ENCODE data around the gene PRKCH.
"Not testable (repeated sequence)": the region's sequence is repeated elsewhere in the genome, so short reads cannot be mapped to it uniquely, and the experiment has no call there.

Gene PRKCH

DNA sequence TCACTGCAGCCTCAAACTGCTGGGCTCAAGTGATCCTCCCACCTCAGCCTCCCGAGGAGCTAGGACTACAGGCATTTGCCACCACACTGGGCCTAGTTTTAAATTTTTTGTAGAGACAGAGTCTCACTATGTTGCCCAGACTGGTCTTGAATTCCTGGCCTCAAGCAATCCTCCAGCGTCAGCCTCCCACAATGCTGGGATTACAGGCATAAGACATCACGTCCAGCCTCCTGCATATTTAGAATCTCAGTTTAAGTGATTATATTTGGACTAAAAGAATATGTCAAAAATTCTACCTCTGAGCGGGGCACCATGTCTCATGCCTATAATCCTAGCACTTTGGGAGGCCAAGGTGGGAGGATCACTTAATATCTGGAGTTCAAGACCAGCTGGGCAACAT, 12.7 kb upstream of the PRKCH start:
- not testable (repeated sequence) for DNase-seq (ENCODE audit: low spot score)

DNA sequence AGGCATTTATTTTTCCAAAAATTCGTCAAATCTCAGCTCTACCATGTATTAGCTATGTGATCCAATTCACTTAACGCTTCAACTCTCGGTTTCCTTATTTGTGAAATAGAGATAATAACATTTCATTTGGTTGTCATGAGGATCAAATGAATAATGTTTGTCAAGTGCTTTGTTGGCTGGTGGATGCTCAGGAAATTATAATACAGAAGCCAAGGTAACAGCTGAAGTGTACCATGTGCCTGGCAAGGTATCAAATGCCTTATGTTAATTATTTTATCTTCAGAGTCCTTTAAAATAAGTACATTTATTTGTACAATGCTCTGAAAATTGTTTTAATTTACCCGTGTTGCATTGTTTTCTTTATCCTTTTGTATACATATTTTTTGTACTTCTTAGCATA, 6.1 kb upstream of the PRKCH start:
- DNase-seq (ENCODE audit: low spot score): no peak

DNA sequence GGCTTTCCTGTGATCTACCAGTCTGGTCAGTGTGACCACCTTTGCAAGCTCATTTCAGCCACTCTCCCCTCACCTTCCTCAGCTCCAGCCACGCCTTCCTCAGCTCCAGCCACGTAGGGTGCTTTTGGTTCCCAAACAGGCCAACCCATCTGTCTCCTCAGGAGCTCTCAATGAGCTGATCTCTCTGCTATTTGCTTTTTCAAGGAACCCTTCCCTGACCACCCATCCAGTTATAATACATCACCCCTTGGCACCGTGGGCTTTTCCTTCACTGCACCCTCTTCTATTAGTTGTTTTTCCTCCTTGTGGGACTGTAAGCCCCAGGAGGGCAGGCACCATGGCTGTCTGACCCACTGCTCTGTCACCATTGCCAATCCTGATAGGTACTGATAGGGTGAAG, 2.3 kb upstream of the PRKCH start:
- no peak for DNase-seq (ENCODE audit: low spot score)

DNA sequence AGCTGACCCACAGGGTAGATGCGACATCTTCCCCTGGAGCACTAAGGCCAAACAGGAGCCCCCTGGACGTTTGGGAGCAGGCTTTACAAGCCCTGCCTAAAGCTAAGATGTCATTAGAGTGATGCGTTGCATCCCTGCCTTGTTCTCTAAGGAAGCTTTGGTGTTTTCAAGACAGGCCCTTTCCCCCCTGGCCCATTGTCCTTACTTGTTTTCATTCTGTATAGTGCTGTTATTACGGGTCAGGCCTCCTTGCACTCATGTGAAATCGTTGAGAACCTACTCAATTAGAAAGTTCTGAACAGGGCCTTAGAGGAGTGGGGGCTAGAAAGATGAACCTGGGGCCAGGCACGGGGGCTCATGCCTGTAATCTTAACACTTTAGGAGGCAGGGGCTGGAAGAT, 1.7 kb upstream of the PRKCH start:
- no peak for DNase-seq (ENCODE audit: low spot score)

DNA sequence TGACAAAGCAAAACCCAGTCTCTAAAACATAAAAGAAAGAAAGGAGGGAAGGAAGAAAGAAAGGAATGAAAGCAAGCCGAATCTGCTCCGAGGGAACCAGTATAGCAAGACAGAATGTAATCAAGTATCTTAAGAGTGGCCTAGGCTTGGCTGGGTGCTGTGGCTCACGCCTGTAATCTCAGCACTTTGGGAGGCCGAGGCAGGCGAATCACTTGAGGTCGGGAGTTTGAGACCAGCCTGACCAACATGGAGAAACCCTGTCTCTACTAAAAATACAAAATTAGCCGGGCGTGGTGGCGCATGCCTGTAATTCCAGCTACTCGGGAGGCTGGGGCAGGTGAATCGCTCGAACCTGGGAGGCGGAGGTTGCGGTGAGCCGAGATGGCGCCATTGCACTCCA, 1.2 kb upstream of the PRKCH start:
- DNase-seq (ENCODE audit: low spot score): not testable (repeated sequence)

DNA sequence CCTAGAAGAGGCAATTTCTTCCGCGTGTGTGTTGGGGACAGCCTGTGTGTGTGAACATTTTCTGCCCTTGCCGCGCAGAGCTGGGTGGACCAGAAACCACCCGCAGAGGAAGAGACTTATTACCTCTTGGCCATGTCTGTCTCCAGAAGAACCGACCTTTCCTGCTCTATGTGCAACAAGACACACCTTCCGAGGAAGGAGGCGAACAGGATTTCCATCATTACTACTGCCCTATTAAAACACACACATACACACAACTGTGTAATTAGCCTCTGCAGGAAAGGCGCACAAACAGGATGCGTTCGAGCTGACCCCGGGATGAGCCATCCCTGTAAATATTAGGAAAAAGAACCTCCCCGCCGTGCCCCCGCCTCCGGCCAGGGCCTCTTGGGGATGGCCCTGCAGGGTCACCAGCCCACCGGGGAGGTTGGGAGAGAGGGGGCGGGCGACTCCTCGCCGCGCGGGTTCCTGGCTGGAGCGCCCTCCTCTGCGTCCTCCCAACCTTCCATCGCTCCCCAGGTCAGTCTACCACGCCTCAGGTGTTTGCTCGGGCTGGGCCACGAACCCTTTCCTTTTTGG, 484 bp upstream of the PRKCH start:
- DNase-seq (ENCODE audit: low spot score): no peak

DNA sequence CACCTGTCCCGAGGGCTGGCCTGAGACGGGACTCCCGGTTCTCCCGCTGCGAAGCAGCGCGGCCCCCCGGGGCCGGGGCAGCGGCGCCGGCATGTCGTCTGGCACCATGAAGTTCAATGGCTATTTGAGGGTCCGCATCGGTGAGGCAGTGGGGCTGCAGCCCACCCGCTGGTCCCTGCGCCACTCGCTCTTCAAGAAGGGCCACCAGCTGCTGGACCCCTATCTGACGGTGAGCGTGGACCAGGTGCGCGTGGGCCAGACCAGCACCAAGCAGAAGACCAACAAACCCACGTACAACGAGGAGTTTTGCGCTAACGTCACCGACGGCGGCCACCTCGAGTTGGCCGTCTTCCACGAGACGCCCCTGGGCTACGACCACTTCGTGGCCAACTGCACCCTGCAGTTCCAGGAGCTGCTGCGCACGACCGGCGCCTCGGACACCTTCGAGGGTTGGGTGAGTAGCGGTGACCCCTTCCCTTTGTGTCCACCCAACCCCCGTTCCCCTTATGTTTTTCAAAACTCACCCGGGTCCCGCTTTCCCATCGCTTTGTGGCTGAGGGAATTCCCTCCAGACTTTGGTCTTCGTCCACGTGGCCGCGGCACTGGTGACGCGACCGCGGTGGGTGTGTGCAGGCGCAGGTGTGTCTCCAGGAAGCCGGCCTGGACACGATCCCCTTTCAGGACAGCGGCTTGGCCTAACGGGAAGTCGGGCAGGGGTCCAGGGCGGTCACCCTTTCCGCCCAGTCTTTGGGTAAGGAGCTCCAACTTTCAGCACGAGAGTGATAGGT, 826 bp downstream of the PRKCH start:
- no peak for DNase-seq (ENCODE audit: low spot score)

DNA sequence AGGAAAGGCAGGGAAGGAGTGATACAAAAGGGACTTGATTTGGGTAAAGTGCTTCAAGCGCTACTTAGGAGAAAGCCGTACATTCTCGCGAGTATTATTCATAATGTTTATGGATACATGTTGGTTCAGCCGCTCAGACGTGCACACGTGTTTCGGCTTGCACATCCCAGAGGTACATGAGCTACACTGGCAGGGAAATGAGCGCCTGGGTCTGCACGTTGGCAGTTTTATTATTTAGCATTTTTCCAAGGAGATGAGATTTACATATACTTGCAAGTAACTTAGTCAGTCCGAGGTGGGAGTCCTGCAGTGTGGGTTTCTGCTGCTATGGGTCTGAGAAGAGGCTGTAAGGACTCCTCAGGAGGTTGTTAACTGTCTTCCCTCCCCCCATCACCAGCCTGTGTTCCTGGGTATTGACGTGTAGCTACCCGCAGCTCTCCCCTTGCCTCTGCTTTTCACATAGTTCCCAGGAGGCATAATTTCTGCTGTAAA, 1.5 kb downstream of the PRKCH start:
- no peak for DNase-seq (ENCODE audit: low spot score)

DNA sequence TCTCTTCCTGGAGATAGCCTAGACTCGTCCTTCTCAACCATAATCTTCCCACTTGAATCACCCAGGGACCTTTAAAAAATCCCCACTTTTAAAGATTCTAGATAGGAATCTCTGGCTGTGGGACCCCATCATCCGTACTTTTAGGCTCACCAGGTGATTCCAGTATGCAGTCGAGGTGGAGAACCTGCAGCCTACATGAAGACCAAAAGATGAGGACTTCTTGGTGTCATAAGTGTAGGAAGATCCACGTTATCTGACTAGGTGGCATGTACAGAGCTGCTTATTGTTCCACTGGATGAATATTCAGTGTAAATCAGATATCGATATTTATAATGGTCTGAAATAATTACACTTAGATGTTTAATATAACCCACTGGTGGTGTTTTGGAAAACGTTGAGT, 2.6 kb downstream of the PRKCH start:
- DNase-seq (ENCODE audit: low spot score): no peak

DNA sequence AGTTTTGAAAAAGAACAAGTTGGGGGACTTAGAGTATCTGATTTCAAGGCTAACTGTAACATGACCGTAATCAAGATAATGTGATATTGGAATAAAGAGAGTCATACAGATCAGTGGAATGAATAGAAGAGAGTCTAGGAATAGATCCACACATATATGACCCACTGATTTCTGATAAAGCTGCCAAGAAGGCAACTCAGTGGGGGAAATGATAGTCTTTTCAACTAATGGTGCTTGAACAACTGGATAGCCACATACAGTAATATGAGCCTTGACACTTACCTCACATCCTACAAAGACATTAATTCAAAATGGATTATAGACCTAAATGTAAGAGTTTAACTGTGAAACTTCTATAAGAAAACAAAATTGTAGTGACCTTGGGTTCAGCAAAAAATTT, 3.8 kb downstream of the PRKCH start:
- DNase-seq (ENCODE audit: low spot score): no peak

DNA sequence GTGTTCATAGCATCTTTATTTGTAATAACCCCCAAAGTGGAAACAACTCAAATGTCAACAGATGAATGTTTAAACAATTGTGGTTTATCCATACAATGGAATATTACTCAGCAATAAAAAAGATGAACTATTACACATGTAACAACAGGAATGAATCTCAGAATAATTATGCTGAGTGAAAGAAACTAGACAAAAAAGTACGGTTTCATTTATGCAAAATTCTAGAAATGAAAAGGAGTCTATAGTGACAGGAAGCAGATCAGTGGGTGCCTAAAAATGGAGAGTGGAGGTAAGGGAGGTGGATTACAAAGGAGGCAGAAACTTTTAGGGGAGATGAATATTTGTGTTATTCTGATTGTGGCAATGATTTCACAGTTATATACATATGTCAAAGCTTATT, 4.8 kb downstream of the PRKCH start:
- no peak for DNase-seq (ENCODE audit: low spot score)

DNA sequence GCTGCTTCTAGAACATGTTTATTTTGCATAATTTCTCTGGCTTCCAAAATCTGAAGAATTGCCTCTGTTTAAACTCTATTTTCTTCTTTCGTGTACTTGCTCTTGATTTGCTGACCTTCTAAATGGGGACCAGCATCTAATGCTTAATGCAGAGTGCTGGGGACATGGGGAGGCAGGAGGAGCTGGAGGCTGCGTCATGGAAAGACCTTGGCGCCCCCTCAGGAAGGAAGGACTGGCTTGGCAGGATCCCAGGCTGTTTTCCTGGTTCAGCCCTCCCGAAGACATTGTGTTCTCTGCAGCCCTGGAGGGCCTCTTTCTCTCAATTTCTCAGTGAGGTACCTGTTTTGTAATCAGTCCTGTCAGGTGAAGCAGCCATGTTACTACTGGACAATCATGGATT, 5.5 kb downstream of the PRKCH start:
- DNase-seq (ENCODE audit: low spot score): no peak

DNA sequence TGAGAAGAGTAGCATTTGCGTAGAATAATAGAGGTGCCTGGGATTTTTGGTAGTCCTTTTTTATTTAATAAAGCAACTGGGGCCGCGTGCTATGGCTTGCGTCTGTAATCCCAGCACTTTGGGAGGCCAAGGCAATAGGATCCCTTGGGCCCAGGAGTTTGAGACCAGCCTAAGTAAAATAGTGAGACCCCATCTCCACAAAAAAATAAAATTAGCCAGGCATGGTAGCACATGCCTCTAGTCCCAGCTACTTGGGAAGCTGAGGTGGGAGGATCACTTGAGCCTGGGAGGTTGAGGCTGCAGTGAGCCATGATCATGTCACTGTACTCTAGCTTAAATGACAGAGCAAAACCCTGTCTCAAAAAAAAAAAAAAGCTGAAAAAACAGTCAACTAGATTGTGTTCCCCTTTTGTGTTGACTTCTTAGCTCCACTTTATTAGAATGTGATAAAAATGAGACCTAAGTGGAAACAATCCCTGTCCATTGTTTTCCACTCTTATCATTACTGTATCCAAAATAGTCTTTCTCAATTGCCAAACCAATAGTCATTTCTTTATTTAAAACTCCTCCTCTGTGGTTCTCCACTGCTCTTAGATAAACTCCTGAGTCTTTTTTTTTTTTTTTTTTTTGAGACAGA, 7.4 kb downstream of the PRKCH start:
- DNase-seq (ENCODE audit: low spot score): no peak

DNA sequence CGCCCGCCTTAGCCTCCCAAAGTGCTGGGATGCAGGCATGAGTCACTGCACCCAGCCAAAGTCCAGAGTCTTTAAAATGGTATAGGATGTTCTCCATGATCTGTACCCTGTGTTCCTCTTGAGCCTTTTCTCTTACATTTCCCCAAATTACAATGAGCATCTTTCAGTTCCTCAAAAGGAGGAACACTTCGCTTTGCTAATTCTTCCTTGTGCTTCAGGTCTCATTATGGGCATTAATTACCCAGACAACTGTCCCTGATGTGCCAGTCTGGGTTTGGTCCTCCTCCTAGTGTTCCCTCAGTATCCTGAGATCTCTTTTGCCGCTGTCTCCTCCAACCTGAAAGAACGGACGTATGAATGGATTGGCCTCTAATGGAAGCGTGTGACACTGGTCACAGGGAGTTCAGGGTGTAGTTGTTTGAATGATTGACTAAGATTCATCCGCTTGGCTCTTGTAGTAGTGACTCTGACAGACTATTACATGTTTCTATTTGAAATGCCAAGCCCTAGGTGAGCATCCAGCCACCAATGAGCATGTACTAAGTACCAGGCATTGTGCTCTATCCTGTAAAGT, 8.2 kb downstream of the PRKCH start:
- DNase-seq (ENCODE audit: low spot score): no peak

DNA sequence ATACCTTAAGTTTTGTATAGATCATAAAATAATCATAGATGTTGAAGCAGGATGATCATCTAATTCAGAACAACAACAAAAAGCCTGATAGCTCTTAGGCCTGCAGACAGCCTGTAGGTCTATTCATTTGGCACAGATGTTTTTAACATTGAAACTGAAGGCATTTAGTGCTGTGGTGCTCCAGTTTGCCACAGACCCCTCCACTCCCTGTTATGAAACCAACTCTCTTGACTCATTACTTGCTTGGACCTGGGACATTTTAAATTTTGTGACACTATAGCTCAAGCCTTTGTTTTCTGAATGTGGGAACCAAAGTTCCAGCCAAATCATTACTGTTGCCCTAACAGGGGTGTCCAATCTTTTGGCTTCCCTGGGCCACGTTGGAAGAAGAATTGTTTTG, 9.1 kb downstream of the PRKCH start:
- DNase-seq (ENCODE audit: low spot score): no peak

DNA sequence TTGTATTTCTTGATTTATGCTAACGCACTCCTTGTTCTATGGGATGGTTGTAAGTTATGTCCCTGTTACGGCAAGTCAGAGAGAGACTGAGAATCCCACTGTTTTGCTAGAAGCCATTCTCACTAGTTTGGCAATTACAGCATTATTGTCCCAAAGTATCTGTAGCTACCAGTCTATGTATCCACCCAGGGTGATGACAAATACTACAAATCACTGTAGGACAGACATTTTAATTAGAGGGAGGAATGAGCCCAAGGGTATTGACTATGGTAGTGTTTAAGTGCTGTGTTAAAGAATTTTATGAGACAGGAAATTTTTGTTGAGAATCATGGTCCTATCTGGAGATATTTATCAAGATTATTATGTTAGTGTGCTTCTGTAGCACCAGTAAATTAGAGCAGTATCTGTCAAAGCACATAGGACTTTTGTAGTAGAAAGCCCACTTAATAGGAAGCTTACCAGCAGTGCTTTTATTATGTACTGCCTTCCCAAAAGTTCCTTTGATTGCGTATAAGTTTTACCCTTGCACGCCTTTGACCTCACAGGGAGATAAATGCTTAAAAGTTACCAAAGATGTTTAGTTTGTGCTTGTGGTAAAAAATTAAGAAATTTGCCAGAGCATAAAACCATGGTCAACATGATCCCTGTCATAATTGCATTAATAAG, 10.7 kb downstream of the PRKCH start:
- DNase-seq (ENCODE audit: low spot score): no peak

DNA sequence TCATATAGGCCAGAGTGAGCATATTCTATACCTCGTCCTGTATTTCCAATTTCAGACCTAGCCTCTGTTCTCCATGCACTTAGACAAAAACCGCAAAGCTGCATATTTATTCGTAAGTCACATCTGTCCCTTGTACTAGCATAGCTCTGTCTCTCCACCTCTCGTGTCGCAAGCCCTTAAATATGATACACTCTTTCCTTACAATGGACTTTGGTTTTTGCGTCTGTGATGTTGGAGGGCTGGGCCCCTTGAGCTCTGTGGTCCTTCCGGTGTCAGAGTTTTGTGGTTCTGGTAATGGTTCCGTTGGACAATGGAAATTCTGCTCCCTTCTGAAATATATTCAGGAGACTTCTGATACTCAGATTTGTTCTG, 11.3 kb downstream of the PRKCH start:
- no peak for DNase-seq (ENCODE audit: low spot score)

DNA sequence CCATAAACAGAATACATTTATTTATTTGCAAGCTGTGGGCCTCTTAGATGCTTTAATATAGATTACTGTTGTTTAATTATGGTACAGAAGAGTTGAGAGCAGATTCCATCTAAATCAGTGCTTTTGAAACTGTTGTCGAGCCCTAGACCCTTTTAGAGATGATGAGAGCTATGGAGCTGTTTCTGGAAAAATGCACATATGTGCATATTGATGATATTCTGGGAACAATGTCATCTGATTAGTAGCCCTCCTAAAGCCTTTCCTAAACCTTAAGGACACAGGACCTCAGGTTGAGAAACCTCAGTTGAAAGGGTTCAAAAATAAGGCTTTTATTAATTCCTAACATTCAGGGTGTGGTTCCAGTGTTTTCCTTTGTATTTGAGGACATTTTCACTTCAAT, 11.7 kb downstream of the PRKCH start:
- no peak for DNase-seq (ENCODE audit: low spot score)

DNA sequence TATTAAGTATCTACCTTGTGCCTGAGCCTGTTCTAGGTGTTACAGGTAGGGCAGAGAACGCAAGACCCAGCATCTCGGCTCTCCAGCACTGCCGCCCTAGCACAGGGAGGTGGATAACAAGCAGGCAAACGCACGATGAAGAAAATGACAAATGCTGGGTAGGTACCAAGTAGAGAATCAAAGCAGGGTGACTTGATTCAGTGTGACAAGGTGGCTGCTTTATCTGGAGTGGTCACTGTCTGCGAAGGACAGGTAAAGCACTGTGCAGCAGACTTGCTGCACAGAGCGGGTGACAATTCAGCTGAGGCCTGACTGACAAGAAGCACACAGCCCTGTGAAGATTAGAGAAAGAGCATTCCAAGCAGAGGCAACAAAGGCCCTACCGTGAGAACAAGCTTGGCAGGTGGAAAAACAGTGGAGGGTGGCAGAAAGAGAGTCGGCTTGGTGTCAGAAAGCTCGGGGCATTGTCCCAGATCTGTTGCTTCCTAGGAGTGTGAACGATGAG, 12.9 kb downstream of the PRKCH start:
- DNase-seq (ENCODE audit: low spot score): no peak

DNA sequence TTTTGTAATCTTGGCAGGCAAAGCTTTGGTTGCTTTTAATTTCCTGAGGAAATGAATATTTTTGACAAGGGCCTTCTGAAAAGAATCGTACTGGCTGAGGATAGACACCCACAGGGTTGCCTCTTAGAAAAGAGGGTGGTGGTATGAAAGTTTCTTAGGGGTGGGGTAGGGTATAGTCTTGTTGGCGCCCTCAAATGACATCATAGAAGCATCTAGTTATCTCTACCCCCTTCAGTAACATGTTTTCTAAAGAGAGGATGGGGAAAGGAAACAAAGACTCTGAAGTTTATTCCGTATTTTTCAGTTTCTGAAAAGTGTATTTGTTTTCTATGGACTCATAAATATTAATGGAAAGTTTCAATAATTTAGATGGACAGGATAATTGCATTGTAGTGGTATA, 13.7 kb downstream of the PRKCH start:
- DNase-seq (ENCODE audit: low spot score): no peak

DNA sequence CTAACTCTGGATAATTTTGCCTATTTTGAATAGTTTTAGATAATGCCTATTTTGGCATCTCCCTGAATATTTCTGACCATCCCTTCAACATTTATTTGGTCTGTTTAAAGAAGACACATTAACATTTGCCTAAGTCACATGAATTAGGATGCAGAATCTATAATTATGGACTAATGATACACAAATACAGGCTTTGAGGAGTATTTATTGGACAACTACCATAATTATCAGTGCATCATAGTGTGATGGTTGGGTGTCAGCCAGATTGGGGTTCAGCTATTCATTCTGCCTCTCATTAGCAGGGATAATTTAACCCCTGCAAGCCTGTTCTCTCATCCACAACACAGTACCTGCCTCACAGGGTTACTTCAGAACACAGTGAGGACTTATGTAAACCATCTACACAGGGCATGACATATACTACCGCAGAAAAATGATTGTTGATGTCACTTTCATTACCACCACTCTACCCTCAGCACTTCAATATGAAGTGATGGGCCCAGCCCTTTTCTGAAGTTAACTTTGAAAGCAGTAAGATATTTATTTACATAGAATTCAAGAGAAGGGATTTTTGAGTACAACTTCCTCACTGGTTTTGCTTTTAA, 14.4 kb downstream of the PRKCH start:
- no peak for DNase-seq (ENCODE audit: low spot score)

DNA sequence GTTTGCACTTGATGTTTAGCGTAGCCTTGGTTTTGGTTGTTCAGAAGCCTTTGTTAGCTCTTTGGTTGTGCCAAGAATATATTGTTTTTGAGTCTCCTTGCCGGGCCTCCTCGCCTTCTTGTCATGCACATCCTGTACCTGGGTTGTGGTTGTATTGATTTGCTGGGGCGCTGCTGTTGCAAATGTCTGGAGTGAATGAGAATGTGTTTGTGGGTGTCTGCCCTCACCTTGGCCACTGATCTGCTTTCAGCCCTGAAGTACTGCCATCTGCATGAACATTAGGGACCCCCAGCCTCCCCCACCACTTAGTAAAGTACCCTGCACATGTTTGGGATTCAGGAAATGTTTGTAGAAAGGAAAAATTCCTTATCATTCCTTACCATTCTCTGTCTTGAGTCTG, 16.5 kb downstream of the PRKCH start:
- no peak for DNase-seq (ENCODE audit: low spot score)
